AG08395 (cell line): ENCODE measurements around the gene CFTR.

Source experiments
- DNase-seq: peaks from one replicate; pipeline ENCODE4 v3.0.0; 2012; ENCODE audit warnings: mixed read lengths, low spot score

Gene CFTR

GRCh38 chr7:117590191-117590590, 110.4 kb downstream of the CFTR start:
- DNase-seq: no peak

GRCh38 chr7:117592011-117592635, 112.3 kb downstream of the CFTR start:
- DNase-seq: no peak

- DNase-seq: no peak
These were observed 116.3 kb downstream of the CFTR start for GRCh38 chr7:117596134-117596533.

- DNase-seq: no peak
These were observed 117.9 kb downstream of the CFTR start for GRCh38 chr7:117597755-117598154.

- DNase-seq: no peak
These were observed 121.1 kb downstream of the CFTR start for GRCh38 chr7:117600911-117601310.

GRCh38 chr7:117603627-117604026, 123.8 kb downstream of the CFTR start:
- no peak for DNase-seq

GRCh38 chr7:117605712-117606111, 125.9 kb downstream of the CFTR start:
- no peak for DNase-seq

- no peak for DNase-seq
These were observed 126.3 kb downstream of the CFTR start for GRCh38 chr7:117606132-117606531.

GRCh38 chr7:117610396-117610795, 130.6 kb downstream of the CFTR start:
- no peak for DNase-seq

GRCh38 chr7:117612637-117613036, 132.8 kb downstream of the CFTR start:
- DNase-seq: no peak

GRCh38 chr7:117616694-117617093, 136.9 kb downstream of the CFTR start:
- DNase-seq: no peak

GRCh38 chr7:117619681-117620080, 139.9 kb downstream of the CFTR start:
- DNase-seq: no peak

GRCh38 chr7:117621075-117621618, 141.3 kb downstream of the CFTR start:
- no peak for DNase-seq

- no peak for DNase-seq
These were observed 143.8 kb downstream of the CFTR start for GRCh38 chr7:117623606-117624005.

- no peak for DNase-seq
These were observed 150.7 kb downstream of the CFTR start for GRCh38 chr7:117630501-117630900.

GRCh38 chr7:117630907-117631564, 151.2 kb downstream of the CFTR start:
- no peak for DNase-seq

- no peak for DNase-seq
These were observed 151.8 kb downstream of the CFTR start for GRCh38 chr7:117631652-117632051.

- no peak for DNase-seq
These were observed 158.1 kb downstream of the CFTR start for GRCh38 chr7:117637937-117638336.

- no peak for DNase-seq
These were observed 160.1 kb downstream of the CFTR start for GRCh38 chr7:117639966-117640365.

- no peak for DNase-seq
These were observed 160.6 kb downstream of the CFTR start for GRCh38 chr7:117640465-117640864.

GRCh38 chr7:117645481-117646165, 165.8 kb downstream of the CFTR start:
- no peak for DNase-seq

GRCh38 chr7:117648203-117648866, 168.5 kb downstream of the CFTR start:
- no peak for DNase-seq
